Thyroid gland (tissue), 4 donors: ENCODE results near the gene UPP1. TPM values are rescaled to one million over a fixed set of nuclear protein-coding genes. Genes with fewer than 3 reads are reported as not detected.

ENCODE experiments used
- DNase-seq, 2 donors: peaks; one replicate each; pipeline ENCODE4 v3.0.0-alpha.2; 2019
- H3K27ac ChIP-seq, 3 donors: fragments of 200-600 bp; sonication (generic); 1 replicate in 2 of 3; 2 replicates in 1 of 3; pipeline ENCODE4 v1.5.1; 2016 to 2019; ENCODE audit warnings: mild to moderate bottlenecking in 1 of 3, moderate library complexity in 1 of 3
- H3K27me3 ChIP-seq: fragments of 200-600 bp; sonication (generic); one replicate; pipeline ENCODE4 v1.5.1; 2019
- H3K36me3 ChIP-seq, 2 donors: fragments of 200-600 bp; sonication (generic); one replicate each; pipeline ENCODE4 v1.5.1; 2016 to 2019
- H3K4me1 ChIP-seq, 2 donors: fragments of 200-600 bp; sonication (generic); one replicate each; pipeline ENCODE4 v1.5.1; 2017 to 2019
- H3K4me3 ChIP-seq, 3 donors: fragments of 200-600 bp; sonication (generic); replicated peaks in 1 of 3; 1 replicate in 2 of 3; 2 replicates in 1 of 3; pipeline ENCODE4 v1.5.1; 2016; ENCODE audit warnings: mild to moderate bottlenecking in 1 of 3
- H3K9me3 ChIP-seq: fragments of 200-600 bp; sonication (generic); one replicate; pipeline ENCODE4 v1.5.1; 2017
- CTCF ChIP-seq, 6 experiments: fragments of 200-600 bp in 3 of 6; fragments of 450-650 bp in 3 of 6; sonication (generic) in 3 of 6; IDR thresholded peaks; one replicate each; pipeline ENCODE4 v1.5.1; 2016 to 2019; ENCODE audit warnings: antibody characterized with exemption in 6 of 6, mild to moderate bottlenecking in 2 of 6, inconsistent platforms in 1 of 6, moderate library complexity in 1 of 6
- POLR2A ChIP-seq, 2 donors: fragments of 450-650 bp; IDR thresholded peaks; one replicate each; pipeline ENCODE4 v1.6.1; 2017; ENCODE audit warnings: antibody characterized with exemption in 2 of 2, mild to moderate bottlenecking in 2 of 2, moderate library complexity in 1 of 2
- WGBS, 2 donors: methylation state at CpG; one replicate each; pipeline ENCODE4 v1.1.5; 2017; 5-methylcytosine and 5-hydroxymethylcytosine counted together
- intact Hi-C: fragments of 100-400 bp; cut with DNase I; formaldehyde crosslinking; loops from one replicate; pipeline ENCODE4 v1.15.1; 2023
- total RNA-seq, 4 donors: library from RNA; depleted of rRNA; stranded (reverse); fragments of >200 nt; gene quantifications; one replicate each; pipeline ENCODE4 v1.2.3, GENCODE V29; 2016

The UPP1 gene
- total RNA-seq, 4 donors from 2014 or later: 11.3 to 16.9 (median 15.0) TPM

GRCh38 chr7:48148311-48148710 lies 59.2 kb downstream of the UPP1 start:
- 96 to 98% methylated on average over 2 of the region's 2 CpGs for WGBS, 2 donors
- Histone ChIP-seq H3K4me3 (no peak overlapping the region), H3K9me3 (no peaks in the 10 kb centered on the region), H3K36me3 (no peaks in the 10 kb centered on the region), H3K27ac (no peak overlapping the region), H3K27me3 (no peaks in the 10 kb centered on the region), H3K4me1 (no peaks in the 10 kb centered on the region)
- TF ChIP-seq CTCF (IDR thresholded peaks at IDR 0.05) (no peak), POLR2A (IDR thresholded peaks at IDR 0.05) (no peak)
- intact Hi-C loops: no loop called here
- DNase-seq: no peak

DNA sequence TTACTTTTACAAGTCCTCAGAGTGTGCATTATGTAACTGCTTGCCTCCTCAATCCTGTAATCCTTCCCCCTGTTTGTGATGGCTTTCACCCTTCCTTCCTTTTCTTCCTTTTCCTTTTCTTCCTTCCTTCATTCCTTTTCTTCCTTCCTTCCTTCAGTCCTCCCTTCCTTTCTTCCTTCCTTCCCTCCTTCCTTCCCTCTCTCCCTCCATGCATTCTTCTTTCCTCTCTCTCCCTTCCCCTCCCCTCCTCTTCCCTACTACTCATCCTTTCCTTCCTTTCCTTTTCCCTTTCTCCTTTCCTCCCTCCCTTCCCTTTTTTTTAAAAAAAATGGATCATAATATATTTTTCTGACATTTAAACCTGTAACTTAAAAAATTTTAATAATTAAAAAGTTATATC lies 60.0 kb downstream of the UPP1 start:
- no peak for DNase-seq
- TF ChIP-seq CTCF (IDR thresholded peaks at IDR 0.05): no peak
- TF ChIP-seq POLR2A (IDR thresholded peaks at IDR 0.05): no peak
- intact Hi-C loops: no loop called here

GRCh38 chr7:48150086-48150485 lies 61.0 kb downstream of the UPP1 start:
- no peak overlapping the region for H3K27ac ChIP-seq
- no peaks in the 10 kb centered on the region for H3K4me1 ChIP-seq
- H3K27me3 ChIP-seq: no peaks in the 10 kb centered on the region
- DNase-seq: no peak
- 81 to 97% methylated on average over 3 of the region's 3 CpGs for whole genome bisulfite sequencing, 2 donors
- no peak for TF ChIP-seq CTCF (IDR thresholded peaks at IDR 0.05)
- no peak for TF ChIP-seq POLR2A (IDR thresholded peaks at IDR 0.05)
- no peak overlapping the region for H3K4me3 ChIP-seq
- no peaks in the 10 kb centered on the region for H3K9me3 ChIP-seq
- H3K36me3 ChIP-seq: no peaks in the 10 kb centered on the region
- intact Hi-C loops: no loop called here

More for the DNA sequence above, 60.0 kb downstream of the UPP1 start:
- no peaks in the 10 kb centered on the region for H3K9me3 ChIP-seq
- H3K27ac ChIP-seq: no peak overlapping the region
- H3K36me3 ChIP-seq: no peaks in the 10 kb centered on the region
- H3K4me1 ChIP-seq: no peaks in the 10 kb centered on the region
- no peaks in the 10 kb centered on the region for H3K27me3 ChIP-seq
- H3K4me3 ChIP-seq: no peak overlapping the region

DNA sequence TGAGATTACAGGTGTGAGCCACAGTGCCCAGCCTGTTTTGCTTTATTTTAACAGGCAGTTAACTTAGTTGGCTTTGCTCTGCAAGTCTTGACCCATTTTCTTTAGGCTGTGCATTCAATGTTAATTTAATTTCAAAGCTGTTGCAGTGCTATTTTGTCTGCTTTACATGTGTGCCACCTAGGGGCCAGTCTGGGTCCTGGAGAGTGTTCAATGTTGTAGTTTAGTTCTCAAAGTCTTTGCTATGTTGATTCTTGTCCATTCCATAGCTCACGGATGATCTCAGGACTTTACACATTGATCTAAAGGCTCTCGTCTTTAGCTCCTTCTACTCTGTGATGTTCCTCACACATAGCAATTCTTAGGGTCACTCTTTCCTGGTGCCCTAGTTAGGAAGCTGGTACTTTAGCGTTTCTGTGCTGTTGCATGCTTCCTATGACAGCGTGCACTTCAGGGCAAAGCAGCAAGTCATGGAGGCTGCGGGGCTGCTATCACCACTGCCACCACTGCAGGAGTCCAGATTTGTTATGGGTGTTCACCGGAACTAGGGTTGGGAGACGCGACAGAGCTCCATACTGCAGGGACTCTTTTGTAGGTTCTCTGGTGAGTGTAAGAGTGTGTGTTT lies 65.8 kb downstream of the UPP1 start:
- 88 to 96% methylated on average over 8 of the region's 8 CpGs for WGBS, 2 donors
- H3K36me3 ChIP-seq: no peaks in the 10 kb centered on the region
- intact Hi-C loops: no loop called here
- H3K4me1 ChIP-seq: peaks cover 0 to 5% of the 10 kb centered on the region in 2 donors
- H3K27me3 ChIP-seq: no peaks in the 10 kb centered on the region
- peak in 1 of 2 donors; percentile 10 for DNase-seq
- TF ChIP-seq CTCF (IDR thresholded peaks at IDR 0.05): peak in 3 of 6 experiments; percentile 17 to 34 (median 24)
- no peak for TF ChIP-seq POLR2A (IDR thresholded peaks at IDR 0.05)
- no peaks in the 10 kb centered on the region for H3K9me3 ChIP-seq
- H3K4me3 ChIP-seq: no peak overlapping the region
- no peak overlapping the region for H3K27ac ChIP-seq

Other genes starting within 250 kb of the UPP1 start
- gene PKD1L1, start 140.8 kb upstream of the UPP1 start, total RNA-seq: under 1 TPM; under 0.01 to 0.17 (median 0.14) TPM
- gene HUS1, start 109.7 kb upstream of the UPP1 start, total RNA-seq: 10 to 100 TPM; 32.1 to 83.8 (median 39.8) TPM
- gene SUN3, start 60.2 kb upstream of the UPP1 start, total RNA-seq: not detected
- not detected for gene C7orf57, start 53.7 kb upstream of the UPP1 start, total RNA-seq
- gene ABCA13, start 82.2 kb downstream of the UPP1 start, total RNA-seq: 10 to 100 TPM in 3 of 4 donors, 1 to 10 TPM in 1; 7.6 to 13.3 (median 11.7) TPM